ENCODE measurements around the gene TMEM14A.

DNA sequence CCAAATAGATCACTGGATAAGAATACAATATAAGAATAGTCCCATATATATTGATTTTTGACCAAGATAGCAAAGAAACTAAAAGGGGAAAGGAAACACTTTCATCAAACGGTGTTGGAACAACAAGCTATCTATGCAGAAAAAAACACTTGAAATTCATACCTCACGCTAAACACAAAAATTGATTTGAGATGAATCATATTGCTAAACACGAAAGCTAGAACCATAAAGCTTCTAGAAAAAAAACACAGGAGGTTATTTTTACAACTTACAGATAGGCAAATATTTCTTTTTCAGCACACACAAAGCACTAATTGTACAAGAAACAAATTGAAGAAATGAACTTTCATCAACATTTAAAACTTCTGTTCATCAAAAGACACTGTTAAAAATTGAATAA lies 36.7 kb upstream of the TMEM14A start:
- TF ChIP-seq, protein P1, sequence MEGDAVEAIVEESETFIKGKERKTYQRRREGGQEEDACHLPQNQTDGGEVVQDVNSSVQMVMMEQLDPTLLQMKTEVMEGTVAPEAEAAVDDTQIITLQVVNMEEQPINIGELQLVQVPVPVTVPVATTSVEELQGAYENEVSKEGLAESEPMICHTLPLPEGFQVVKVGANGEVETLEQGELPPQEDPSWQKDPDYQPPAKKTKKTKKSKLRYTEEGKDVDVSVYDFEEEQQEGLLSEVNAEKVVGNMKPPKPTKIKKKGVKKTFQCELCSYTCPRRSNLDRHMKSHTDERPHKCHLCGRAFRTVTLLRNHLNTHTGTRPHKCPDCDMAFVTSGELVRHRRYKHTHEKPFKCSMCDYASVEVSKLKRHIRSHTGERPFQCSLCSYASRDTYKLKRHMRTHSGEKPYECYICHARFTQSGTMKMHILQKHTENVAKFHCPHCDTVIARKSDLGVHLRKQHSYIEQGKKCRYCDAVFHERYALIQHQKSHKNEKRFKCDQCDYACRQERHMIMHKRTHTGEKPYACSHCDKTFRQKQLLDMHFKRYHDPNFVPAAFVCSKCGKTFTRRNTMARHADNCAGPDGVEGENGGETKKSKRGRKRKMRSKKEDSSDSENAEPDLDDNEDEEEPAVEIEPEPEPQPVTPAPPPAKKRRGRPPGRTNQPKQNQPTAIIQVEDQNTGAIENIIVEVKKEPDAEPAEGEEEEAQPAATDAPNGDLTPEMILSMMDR (IDR thresholded peaks at IDR 0.05; ENCODE audit: low read length): no peak
- TF ChIP-seq EZH2 (IDR thresholded peaks at IDR 0.05; ENCODE audit: borderline replicate concordance, low read length): no peak
